Activated naive CD4-positive, alpha-beta T cell treated with Interleukin-2 at 50 U/mL for 16 hours (primary cell): ENCODE results near the gene PLAGL2.

ENCODE experiments used
- DNase-seq: peaks from one replicate; pipeline ENCODE4 v3.0.0-alpha.2; 2020

The PLAGL2 gene

DNA sequence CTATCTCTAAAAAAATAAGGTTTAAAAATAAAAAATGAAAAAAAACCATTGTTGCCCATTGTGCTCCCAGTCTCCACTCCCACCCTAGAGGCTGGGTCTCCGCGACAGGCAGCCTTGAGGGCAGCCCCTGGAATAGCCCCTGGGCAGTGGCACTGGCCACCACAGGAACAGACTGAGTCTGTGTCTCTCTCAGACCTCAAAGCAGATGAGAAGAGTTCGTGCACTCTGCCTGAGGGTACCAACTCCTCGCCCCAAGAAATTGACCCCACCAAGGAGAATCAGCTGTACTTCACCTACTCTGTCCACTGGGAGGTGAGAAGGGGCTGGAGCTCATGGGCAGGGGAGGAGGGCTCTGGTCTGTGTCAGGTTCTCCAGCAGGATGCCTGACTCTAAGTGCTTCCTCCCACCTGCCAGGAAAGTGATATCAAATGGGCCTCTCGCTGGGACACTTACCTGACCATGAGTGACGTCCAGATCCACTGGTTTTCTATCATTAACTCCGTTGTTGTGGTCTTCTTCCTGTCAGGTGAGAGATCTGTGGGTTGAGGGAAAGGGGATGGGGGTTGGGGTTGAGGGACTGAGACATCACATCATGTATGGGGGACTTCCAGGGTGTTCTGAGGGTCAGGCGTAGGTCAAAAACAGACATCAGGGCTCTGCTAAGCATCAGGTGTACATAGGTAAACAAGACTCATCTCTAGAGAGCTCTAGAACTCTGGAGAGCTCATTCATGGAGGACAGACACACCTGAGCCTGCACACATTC, 62.5 kb downstream of the PLAGL2 start:
- no peak for DNase-seq

DNA sequence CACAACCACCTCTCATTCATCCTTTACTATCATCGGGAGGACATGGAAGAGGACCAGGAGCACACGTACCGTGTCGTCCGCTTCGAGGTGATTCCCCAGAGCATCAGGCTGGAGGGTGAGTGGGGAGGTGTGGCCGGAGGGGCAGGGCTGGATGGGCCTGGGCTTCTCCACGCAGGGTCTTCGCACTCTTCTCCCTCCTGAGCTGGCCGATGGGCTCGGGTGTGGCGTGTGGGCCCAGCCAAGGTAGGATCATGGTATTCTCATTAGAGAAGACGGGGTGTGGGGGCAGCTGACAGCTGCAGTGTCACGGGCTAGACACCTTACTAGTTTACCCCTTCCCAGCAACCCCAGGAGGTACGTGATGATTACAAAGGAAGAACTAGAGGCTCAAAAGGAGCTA, 64.6 kb downstream of the PLAGL2 start:
- no peak for DNase-seq
